ENCODE measurements around the gene PLEKHG5.

The PLEKHG5 gene

GRCh38 chr1:6502000-6502891, 10.8 kb upstream of the PLEKHG5 start:
- TF ChIP-seq NFIC (IDR thresholded peaks at IDR 0.05): 0 out of 2 replicates have a peak, but pooled peaks have one; percentile 25
- TF ChIP-seq EGR1 (IDR thresholded peaks at IDR 0.05): no peak

GRCh38 chr1:6501279-6501813, 9.9 kb upstream of the PLEKHG5 start:
- no peak for TF ChIP-seq YY1 (IDR thresholded peaks at IDR 0.05; ENCODE audit: low read depth)
- TF ChIP-seq EP300 (IDR thresholded peaks at IDR 0.05; ENCODE audit: borderline replicate concordance): no peak
- TF ChIP-seq CEBPB (IDR thresholded peaks at IDR 0.05): no peak
- TF ChIP-seq FOXM1 (IDR thresholded peaks at IDR 0.05; ENCODE audit: borderline replicate concordance, low read depth): no peak
- TF ChIP-seq USF1 (IDR thresholded peaks at IDR 0.05): no peak
- no peak for TF ChIP-seq CREB1 (IDR thresholded peaks at IDR 0.05; ENCODE audit: low read depth)
- TF ChIP-seq TAF1 (IDR thresholded peaks at IDR 0.05; ENCODE audit: low read depth): no peak
- no peak for TF ChIP-seq EGR1 (IDR thresholded peaks at IDR 0.05)
- no peak for TF ChIP-seq NFIC (IDR thresholded peaks at IDR 0.05)
- TF ChIP-seq TEAD4 (IDR thresholded peaks at IDR 0.05): no peak
- no peak for TF ChIP-seq MAX (IDR thresholded peaks at IDR 0.05)
- TF ChIP-seq RAD21 (IDR thresholded peaks at IDR 0.05; ENCODE audit: low read depth): no peak

GRCh38 chr1:6500544-6501278, 9.2 kb upstream of the PLEKHG5 start:
- TF ChIP-seq EGR1 (IDR thresholded peaks at IDR 0.05) (no peak), MAX (IDR thresholded peaks at IDR 0.05) (no peak), REST (IDR thresholded peaks at IDR 0.05; ENCODE audit: low read depth) (no peak)

GRCh38 chr1:6499296-6499695, 7.8 kb upstream of the PLEKHG5 start:
- TF ChIP-seq CEBPB (IDR thresholded peaks at IDR 0.05): no peak
- TF ChIP-seq ZBTB7A (IDR thresholded peaks at IDR 0.05; ENCODE audit: low read depth): no peak
- TF ChIP-seq REST (IDR thresholded peaks at IDR 0.05; ENCODE audit: low read depth): no peak
- no peak for TF ChIP-seq EGR1 (IDR thresholded peaks at IDR 0.05)
- TF ChIP-seq TAF1 (IDR thresholded peaks at IDR 0.05; ENCODE audit: low read depth): no peak
- no peak for TF ChIP-seq MAX (IDR thresholded peaks at IDR 0.05)
- no peak for TF ChIP-seq RAD21 (IDR thresholded peaks at IDR 0.05; ENCODE audit: low read depth)
- no peak for TF ChIP-seq USF1 (IDR thresholded peaks at IDR 0.05)
- TF ChIP-seq TEAD4 (IDR thresholded peaks at IDR 0.05): no peak
- no peak for TF ChIP-seq FOXM1 (IDR thresholded peaks at IDR 0.05; ENCODE audit: borderline replicate concordance, low read depth)
- TF ChIP-seq YY1 (IDR thresholded peaks at IDR 0.05; ENCODE audit: low read depth): no peak
- no peak for TF ChIP-seq CREB1 (IDR thresholded peaks at IDR 0.05; ENCODE audit: low read depth)
- TF ChIP-seq NFIC (IDR thresholded peaks at IDR 0.05): no peak
- TF ChIP-seq EP300 (IDR thresholded peaks at IDR 0.05; ENCODE audit: borderline replicate concordance): no peak
- no peak for TF ChIP-seq TCF12 (IDR thresholded peaks at IDR 0.05; ENCODE audit: low read depth)

- TF ChIP-seq EP300 (IDR thresholded peaks at IDR 0.05; ENCODE audit: borderline replicate concordance) (no peak), YY1 (IDR thresholded peaks at IDR 0.05; ENCODE audit: low read depth) (no peak), TCF12 (IDR thresholded peaks at IDR 0.05; ENCODE audit: low read depth) (no peak), TEAD4 (IDR thresholded peaks at IDR 0.05) (no peak), RAD21 (IDR thresholded peaks at IDR 0.05; ENCODE audit: low read depth) (no peak), CREB1 (IDR thresholded peaks at IDR 0.05; ENCODE audit: low read depth) (no peak), TAF1 (IDR thresholded peaks at IDR 0.05; ENCODE audit: low read depth) (no peak)
These were observed 7.2 kb upstream of the PLEKHG5 start for GRCh38 chr1:6498576-6499111.
